Loucy (cell line): Measurements from ENCODE around the gene PDE8B.

Experiments
- H2AFZ ChIP-seq: fragments of 200-600 bp; sonication (generic); 2 replicates; pipeline ENCODE4 v1.6.0; 2016; ENCODE audit warnings: antibody characterized with exemption, mild to moderate bottlenecking, low read length, moderate library complexity
- H3F3A ChIP-seq: fragments of 200-600 bp; 2 replicates; pipeline ENCODE4 v1.6.0; 2016; ENCODE audit warnings: antibody characterized with exemption, low read depth, mild to moderate bottlenecking
- H3K27me3 ChIP-seq: fragments of 200-600 bp; sonication (generic); 2 replicates; pipeline ENCODE4 v1.6.1; 2014; ENCODE audit warnings: low read length, mild to moderate bottlenecking; ENCODE audit not compliant: insufficient read depth, poor library complexity, severe bottlenecking
- H3K36me3 ChIP-seq: fragments of 200-600 bp; sonication (generic); 2 replicates; pipeline ENCODE4 v1.6.1; 2016; ENCODE audit warnings: low read length; ENCODE audit not compliant: insufficient read depth
- H3K4me1 ChIP-seq: fragments of 200-600 bp; sonication (generic); 2 replicates; pipeline ENCODE4 v1.5.1; 2014; ENCODE audit warnings: low read length, mild to moderate bottlenecking; ENCODE audit not compliant: insufficient read depth, poor library complexity, severe bottlenecking
- H3K4me2 ChIP-seq: fragments of 200-600 bp; sonication (generic); 2 replicates; pipeline ENCODE4 v1.6.0; 2014; ENCODE audit warnings: antibody characterized with exemption, low read length, low read depth, mild to moderate bottlenecking; ENCODE audit not compliant: poor library complexity, severe bottlenecking
- H3K4me3 ChIP-seq: fragments of 200-600 bp; sonication (generic); 2 replicates; pipeline ENCODE4 v1.5.1; 2014; ENCODE audit warnings: low read length, mild to moderate bottlenecking, mixed read lengths; ENCODE audit not compliant: poor library complexity, severe bottlenecking
- H3K79me2 ChIP-seq: fragments of 200-600 bp; sonication (generic); 2 replicates; pipeline ENCODE4 v1.6.1; 2014; ENCODE audit warnings: low read length; ENCODE audit not compliant: insufficient read depth
- H3K9ac ChIP-seq: fragments of 200-600 bp; sonication (generic); 2 replicates; pipeline ENCODE4 v1.6.0; 2014; ENCODE audit warnings: mild to moderate bottlenecking, low read depth, low read length, moderate library complexity; ENCODE audit not compliant: poor library complexity, severe bottlenecking
- H3K9me2 ChIP-seq: fragments of 200-600 bp; sonication (generic); replicated peaks from 2 replicates; pipeline ENCODE4 v1.6.1; 2016; ENCODE audit warnings: low read depth, low read length, mixed read lengths
- H3K9me3 ChIP-seq: fragments of 200-600 bp; sonication (generic); 2 replicates; pipeline ENCODE4 v1.6.1; 2014; ENCODE audit warnings: mild to moderate bottlenecking, antibody characterized with exemption, low read length, low read depth; ENCODE audit not compliant: insufficient read depth
- H4K20me1 ChIP-seq: fragments of 200-600 bp; sonication (generic); 2 replicates; pipeline ENCODE4 v1.6.0; 2014; ENCODE audit warnings: antibody characterized with exemption, low read length, mild to moderate bottlenecking; ENCODE audit not compliant: insufficient read depth, poor library complexity, severe bottlenecking
- CTCF ChIP-seq: fragments of 200-600 bp; sonication (generic); conservative IDR thresholded peaks from 2 replicates; pipeline ENCODE4 v1.5.1; 2014; ENCODE audit warnings: mild to moderate bottlenecking, antibody characterized with exemption, low read length
- EZH2phosphoT487 ChIP-seq: fragments of 200-600 bp; IDR thresholded peaks from 2 replicates; pipeline ENCODE4 v1.6.1; 2018; ENCODE audit warnings: antibody characterized with exemption, mild to moderate bottlenecking, moderate library complexity, borderline replicate concordance

Gene PDE8B

GRCh38 chr5:77292026-77292757 lies 81.7 kb downstream of the PDE8B start:
- Histone ChIP-seq H2AFZ (peak overlapping the region; percentile 39), H3K4me3 (no peak overlapping the region), H4K20me1 (no peaks in the 10 kb centered on the region), H3K27me3 (no peaks in the 10 kb centered on the region), H3F3A (no peaks in the 10 kb centered on the region), H3K4me1 (peaks cover 36% of the 10 kb centered on the region), H3K79me2 (no peaks in the 10 kb centered on the region), H3K4me2 (peak overlapping the region; percentile 29), H3K9ac (no peak overlapping the region), H3K36me3 (no peaks in the 10 kb centered on the region), H3K9me3 (no peaks in the 10 kb centered on the region), H3K9me2 (no peaks in the 10 kb centered on the region)
- TF ChIP-seq EZH2phosphoT487 = no peak
- no peak for TF ChIP-seq CTCF

GRCh38 chr5:77294185-77294584 lies 83.7 kb downstream of the PDE8B start:
- Histone ChIP-seq H3K9me3 (no peaks in the 10 kb centered on the region), H3K4me3 (no peak overlapping the region), H3K4me2 (peak overlapping the region; percentile 33), H3F3A (no peaks in the 10 kb centered on the region), H4K20me1 (no peaks in the 10 kb centered on the region), H3K9ac (no peak overlapping the region), H3K79me2 (no peaks in the 10 kb centered on the region), H3K27me3 (no peaks in the 10 kb centered on the region), H3K36me3 (no peaks in the 10 kb centered on the region), H2AFZ (no peak overlapping the region), H3K9me2 (no peaks in the 10 kb centered on the region), H3K4me1 (peaks cover 53% of the 10 kb centered on the region)
- TF ChIP-seq EZH2phosphoT487 (no peak), CTCF (no peak)

GRCh38 chr5:77295863-77296378 lies 85.4 kb downstream of the PDE8B start:
- H3K27me3 ChIP-seq = no peaks in the 10 kb centered on the region
- H3K4me2 ChIP-seq = no peak overlapping the region
- no peaks in the 10 kb centered on the region for H3K9me2 ChIP-seq
- no peaks in the 10 kb centered on the region for H3F3A ChIP-seq
- peaks cover 53% of the 10 kb centered on the region for H3K4me1 ChIP-seq
- H3K79me2 ChIP-seq = no peaks in the 10 kb centered on the region
- H3K9ac ChIP-seq = no peak overlapping the region
- H2AFZ ChIP-seq = no peak overlapping the region
- TF ChIP-seq CTCF (no peak), EZH2phosphoT487 (no peak)
- no peaks in the 10 kb centered on the region for H3K9me3 ChIP-seq
- no peaks in the 10 kb centered on the region for H4K20me1 ChIP-seq
- no peak overlapping the region for H3K4me3 ChIP-seq
- no peaks in the 10 kb centered on the region for H3K36me3 ChIP-seq
